Right lobe of liver (tissue), 4 donors: Measurements from ENCODE around the gene CALCOCO2.

ENCODE experiments used
- POLR2A ChIP-seq: fragments of 450-650 bp; IDR thresholded peaks from one replicate; pipeline ENCODE4 v1.6.1; 2017; ENCODE audit warnings: antibody characterized with exemption, mild to moderate bottlenecking
- TF ChIP-seq, protein P1 (sequence below), 4 donors: fragments of 200-600 bp in 3 of 4; fragments of 450-650 bp in 1 of 4; IDR thresholded peaks; one replicate each; pipeline versions ENCODE4 v1.5.1 to v1.8.0; 2016 to 2022; ENCODE audit warnings: antibody characterized with exemption in 4 of 4, mild to moderate bottlenecking in 2 of 4
- donor health status: DM: no; HTN: no; CAD: no.
- donor health status: DM: no; HTN: no; CAD: no.
- donor health status: DM: no; HTN: yes; CAD: no.

DNA sequence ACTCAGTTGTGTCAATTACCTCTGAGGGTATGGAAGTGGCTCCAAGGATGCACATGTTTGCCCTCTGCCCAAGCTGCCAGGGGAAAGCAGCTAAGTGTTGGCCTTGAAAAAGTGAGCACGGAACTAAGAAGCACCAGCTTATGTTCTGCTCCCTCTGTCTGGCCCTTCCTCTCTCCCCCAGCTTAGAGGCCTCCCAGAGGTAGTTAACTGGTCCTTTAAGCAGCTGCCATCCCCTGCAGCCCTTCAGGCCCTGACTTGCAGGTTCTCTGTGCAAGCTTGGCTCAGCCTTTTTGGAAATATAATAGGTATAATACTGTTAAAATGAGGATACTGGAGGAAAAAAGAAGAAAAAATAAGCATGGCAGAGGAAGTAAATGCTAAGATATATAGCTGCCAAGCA, 70.4 kb downstream of the CALCOCO2 start:
- TF ChIP-seq, protein P1, sequence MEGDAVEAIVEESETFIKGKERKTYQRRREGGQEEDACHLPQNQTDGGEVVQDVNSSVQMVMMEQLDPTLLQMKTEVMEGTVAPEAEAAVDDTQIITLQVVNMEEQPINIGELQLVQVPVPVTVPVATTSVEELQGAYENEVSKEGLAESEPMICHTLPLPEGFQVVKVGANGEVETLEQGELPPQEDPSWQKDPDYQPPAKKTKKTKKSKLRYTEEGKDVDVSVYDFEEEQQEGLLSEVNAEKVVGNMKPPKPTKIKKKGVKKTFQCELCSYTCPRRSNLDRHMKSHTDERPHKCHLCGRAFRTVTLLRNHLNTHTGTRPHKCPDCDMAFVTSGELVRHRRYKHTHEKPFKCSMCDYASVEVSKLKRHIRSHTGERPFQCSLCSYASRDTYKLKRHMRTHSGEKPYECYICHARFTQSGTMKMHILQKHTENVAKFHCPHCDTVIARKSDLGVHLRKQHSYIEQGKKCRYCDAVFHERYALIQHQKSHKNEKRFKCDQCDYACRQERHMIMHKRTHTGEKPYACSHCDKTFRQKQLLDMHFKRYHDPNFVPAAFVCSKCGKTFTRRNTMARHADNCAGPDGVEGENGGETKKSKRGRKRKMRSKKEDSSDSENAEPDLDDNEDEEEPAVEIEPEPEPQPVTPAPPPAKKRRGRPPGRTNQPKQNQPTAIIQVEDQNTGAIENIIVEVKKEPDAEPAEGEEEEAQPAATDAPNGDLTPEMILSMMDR (IDR thresholded peaks at IDR 0.05) = no peak
- no peak for TF ChIP-seq POLR2A
